NCI-H446 treated with DMSO at 0.1 percent for 48 hours (cell line): ENCODE results near the gene SLC2A1.
"Not testable (repeated sequence)": the region's sequence is repeated elsewhere in the genome, so short reads cannot be mapped to it uniquely, and the experiment has no call there.

ENCODE experiments used
- DNase-seq: peaks from one replicate; lab custom pipeline; 2025; lab: John Stamatoyannopoulos, UW

Gene SLC2A1

DNA sequence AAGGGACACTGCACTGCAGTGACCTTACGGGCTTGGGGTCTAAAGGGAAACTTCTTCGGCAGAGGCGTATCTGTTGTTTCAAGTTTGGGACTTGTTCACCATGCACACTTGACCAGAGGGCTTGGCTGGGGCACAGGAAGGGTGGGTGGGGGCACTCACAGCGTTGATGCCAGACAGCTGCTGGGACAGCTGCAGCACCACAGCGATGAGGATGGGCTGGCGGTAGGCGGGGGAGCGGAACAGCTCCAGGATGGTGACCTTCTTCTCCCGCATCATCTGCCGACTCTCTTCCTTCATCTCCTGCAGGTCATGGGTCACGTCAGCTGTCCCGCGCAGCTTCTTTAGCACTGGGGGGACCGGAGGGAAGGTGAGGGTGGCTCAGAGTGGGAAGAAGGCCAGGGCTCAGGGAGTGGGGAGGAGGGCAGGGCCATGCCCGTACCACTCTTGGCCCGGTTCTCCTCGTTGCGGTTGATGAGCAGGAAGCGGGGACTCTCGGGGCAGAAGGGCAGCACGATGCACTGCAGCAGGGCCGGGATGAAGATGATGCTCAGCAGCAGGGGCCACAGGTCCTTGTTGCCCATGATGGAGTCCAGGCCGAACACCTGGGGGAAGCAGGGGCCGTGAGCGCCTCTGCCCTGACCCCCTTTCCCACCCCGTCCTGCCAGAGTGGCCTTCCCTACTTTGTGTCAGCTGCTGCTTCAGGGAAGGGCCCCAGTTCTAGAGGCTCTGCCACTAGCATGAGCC is 29.1 kb downstream of the SLC2A1 start:
- no peak for DNase-seq

DNA sequence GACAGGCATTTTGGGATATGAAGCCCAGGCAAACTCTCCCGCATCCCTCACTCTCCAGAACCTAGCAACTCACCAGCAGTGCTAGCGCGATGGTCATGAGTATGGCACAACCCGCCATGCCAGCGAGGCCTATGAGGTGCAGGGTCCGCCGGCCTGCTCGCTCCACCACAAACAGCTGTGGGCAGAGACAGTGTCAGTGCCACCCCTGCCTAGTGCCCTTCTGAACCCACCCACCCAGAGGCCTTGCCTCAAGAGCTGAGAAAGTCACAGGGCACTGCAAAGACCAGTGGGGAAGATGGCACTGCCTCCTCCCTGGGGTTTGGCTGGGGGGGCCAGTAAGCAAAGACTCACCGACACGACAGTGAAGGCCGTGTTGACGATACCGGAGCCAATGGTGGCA is 29.8 kb downstream of the SLC2A1 start:
- no peak for DNase-seq

DNA sequence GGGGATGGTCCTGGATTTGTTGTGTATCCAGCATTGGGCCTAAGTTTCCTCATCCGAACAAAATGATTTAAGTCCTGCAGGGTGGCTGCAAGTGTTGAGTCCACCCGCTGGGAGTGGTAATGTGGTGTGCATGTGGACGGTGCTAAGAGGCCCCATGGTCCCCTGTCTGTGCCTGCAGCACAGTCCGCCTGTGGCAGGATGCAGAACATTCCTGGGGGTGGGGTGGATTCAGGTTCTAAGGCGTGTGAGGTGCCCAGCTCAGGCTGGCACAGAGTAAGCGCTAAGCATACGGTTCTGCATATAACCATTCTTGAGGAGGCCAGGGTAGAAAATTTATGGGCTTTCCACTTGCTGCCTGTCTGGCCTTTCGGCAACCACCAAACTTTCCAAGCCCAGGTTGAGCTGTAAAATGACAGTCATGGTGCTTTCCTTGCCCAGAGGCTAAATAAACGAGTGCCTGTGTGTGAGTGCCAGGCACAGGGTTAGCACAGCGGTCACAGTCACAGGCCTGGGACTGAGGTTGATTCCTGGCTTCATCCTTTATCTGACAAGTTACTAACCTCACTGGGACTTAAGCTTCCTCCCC is 30.7 kb downstream of the SLC2A1 start:
- DNase-seq = no peak

DNA sequence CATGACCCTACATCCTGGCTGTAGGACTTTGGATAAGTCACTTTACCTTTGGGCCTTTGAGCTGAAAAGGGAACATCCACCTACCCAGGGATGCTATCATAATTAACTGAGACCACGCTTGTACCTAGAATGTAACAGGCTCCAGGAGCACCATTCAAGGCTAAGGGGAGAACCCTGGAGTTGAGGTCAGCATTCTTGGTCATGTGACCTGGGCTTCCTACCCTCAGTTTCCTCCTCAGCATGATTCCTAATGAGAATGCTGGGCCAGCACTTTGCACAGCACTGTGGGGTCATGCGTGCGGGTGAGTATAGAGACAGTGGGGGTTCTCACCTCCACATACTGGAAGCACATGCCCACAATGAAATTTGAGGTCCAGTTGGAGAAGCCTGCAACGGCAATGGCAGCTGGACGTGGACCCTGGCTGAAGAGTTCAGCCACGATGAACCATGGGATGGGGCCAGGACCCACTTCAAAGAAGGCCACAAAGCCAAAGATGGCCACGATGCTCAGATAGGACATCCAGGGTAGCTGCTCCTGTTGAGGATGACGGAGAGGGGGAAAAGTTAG is 31.3 kb downstream of the SLC2A1 start:
- DNase-seq = no peak

DNA sequence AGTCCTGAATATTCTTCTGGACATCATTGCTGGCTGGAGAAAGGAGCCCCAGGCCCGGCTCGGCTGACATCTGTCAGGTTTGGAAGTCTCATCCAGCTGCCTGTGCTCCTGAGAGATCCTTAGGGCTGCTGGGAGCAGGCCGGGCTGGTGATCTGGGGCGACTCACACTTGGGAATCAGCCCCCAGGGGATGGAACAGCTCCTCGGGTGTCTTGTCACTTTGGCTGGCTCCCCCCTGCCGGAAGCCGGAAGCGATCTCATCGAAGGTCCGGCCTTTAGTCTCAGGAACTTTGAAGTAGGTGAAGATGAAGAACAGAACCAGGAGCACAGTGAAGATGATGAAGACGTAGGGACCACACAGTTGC is 31.8 kb downstream of the SLC2A1 start:
- no peak for DNase-seq

DNA sequence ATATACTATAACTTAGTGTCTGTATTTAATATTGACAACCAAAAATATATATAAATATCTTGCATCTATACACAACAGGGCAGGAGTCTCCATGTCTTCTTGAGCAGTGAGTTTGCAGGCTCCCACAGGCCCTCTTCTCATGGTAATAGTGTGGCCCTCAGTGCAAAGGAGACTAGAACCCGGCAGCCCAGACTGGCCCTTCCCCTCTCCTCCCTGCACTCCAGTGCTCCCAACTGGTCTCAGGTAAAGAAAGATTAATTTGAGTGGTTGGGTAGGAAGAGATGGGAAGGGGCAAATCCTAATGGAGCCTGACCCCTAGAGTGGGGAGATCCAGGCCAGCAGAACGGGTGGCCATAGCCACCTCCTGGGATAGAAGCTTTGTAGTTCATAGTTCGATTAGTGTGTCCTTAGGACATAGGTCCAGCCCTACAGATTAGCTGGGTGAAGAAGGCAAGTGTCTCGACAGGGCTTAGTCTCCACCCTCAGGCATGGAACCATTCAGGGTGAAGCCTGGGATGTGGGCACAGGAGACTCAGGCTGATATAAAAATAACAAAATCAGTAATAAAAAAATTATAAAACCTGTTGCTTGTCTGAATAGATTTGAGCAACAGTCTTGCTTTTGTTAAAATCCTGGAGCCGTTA is 32.3 kb downstream of the SLC2A1 start:
- DNase-seq = no peak

DNA sequence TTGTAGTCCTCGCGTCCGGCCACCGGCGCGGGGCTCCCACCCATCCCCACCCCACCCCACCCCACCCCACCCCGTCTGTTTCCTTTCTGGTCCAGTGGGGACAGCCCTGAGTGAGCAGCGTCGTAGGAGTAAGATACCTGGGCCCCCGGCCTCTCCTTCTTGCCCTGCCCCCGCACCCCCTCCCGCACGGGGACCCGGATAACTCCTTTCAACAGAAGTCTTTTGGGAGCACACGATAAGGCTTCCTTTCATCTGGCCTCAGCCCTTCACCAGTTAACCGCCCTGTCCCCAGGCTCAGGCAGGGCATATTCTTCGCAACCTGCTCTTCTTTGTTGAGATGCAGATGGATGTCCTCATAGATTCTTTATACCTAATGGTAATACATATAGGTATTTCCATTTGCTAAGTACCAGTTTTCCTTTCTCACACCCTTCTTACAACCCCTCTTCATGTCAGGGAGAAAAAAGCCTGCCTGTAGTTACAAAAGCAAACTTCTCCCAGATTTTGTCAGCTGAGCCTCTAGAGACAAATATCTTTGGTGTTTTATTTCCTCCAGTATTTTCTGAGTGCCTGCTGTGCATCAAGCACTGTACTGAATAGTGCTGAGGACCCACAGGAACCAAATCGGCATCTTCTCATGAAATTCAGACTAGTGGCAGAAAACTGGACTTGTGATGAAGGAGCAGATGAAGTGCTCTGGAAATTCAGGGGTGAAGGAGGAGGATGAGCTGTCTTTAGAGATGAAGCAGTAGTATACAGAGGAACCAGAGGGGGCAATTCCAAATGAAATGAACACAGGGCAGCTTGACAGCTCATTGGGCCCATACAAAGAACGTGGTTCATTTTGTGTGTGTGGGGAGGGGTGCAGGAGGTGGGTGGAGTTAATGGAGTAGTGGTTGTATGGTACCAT is 33.6 kb downstream of the SLC2A1 start:
- DNase-seq = no peak

DNA sequence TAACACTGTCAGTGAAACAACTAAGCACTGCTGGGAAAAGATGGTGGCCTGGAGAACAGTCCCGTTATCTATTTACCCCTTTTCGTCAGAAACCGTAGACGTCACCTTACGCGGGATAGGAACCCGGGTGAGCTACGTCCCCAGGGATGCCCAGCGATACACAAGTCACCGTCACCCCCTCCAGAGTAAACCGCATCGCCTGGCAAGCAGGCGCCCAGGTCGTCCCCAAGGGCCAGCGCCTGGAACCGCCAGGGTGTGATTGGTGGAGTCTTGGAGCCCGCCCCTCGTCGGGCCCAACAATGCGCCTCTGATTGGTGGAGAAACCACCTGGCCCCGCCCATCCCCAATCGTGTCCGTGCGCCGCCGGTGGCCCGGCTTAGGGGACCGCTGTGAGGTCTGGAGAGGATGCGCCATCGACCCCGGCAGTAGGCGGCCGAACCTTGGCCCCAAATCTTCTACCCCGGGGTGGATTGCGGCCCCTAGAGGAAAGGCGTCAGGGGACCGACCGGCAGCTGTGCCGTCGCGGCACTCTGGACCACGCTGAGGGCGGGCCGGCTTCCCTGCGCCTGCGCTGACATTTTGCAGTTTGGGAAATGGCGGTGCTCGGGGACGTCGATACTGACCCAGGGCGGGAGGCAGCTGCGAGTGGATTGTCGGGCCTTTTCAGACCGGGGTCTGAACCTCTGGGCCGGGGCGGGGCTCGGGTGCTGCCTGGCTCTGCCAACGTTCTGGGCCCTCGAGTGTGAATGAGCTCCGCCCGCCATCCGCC is 34.4 kb downstream of the SLC2A1 start:
- peak; percentile 82 for DNase-seq

DNA sequence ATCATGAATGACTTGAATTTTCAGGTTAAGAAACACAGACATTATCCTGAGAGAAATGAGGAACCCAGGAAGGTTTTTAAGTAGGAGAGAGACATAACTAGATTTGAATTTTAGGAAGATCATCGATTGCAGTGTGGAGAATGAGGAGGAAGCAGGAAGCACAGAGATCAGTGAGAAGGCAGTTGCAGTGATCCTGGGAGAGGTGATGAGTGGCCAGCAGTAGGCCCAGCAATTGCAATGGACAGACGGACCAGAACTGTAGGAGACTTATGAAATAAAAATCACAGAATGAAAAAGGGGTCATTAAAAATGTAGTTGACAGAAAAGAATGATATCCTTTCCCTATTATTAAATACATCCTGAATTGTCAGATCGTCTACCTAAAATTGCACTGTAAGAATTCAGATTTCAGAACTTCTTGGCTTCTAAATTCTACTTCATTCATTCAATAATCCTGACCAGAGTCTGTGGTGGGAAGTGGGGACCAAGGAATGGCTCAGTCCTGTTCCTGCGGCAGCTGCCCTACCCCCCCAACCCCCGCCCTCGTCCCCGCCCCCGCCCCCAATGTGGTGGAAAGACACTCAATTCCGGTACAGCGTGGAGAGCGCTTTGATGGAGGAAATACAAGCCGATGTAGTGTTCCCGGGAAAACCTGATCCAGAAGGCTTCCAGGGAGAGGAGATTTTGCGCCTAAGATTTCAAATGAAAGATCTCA is 35.1 kb downstream of the SLC2A1 start:
- no peak for DNase-seq

DNA sequence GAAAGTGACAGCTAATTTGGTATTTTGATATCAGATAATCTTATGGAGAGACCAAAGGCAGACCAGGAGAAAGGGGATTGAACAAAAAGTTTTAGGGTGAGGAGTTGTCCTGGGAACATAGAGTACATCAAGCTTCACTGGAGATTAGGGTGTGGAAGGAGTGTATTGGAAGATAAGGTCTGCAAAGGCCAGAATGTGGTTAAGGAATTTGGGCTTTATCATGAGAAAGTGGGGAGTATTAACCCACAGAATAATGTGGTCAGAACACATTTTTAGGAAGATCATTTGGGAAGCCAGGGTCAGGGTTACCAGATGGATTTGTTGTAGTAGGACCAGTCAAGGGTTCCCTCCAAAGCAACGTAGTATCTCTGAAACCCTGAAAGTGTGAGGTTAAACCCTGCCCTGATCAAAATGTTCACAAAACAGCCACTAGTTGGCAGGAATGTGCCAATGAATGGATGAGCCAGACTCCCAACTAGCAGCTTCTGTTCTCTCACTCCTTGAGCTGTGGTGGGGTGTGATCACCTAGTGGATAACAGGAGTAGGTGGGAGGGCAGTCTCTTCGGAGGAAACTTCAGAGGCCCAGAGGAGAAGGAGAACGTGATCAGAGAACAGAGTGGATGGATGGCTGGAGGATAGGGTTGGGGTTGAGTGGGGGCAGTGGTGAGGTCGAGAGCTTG is 35.8 kb downstream of the SLC2A1 start:
- DNase-seq = peak; percentile 55

DNA sequence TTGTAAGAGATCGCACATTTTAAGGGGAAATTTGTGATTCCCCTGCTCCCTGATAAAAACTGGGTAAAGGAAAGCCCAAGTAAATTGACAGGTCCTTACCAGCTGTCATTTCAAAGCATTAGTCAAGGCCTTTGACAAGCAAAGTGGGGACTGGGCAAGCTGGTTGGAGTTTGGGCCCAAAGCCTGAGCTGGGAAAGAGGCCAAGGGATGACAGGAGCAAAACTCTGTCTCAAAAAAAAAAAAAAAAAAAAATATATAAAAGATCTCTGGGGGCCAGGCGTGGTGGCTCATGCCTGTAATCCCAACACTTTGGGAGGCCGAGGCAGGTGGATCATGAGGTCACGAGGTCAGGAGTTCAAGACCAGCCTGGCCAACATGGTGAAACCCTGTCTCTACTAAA is 36.9 kb downstream of the SLC2A1 start:
- peak; percentile 81 for DNase-seq

DNA sequence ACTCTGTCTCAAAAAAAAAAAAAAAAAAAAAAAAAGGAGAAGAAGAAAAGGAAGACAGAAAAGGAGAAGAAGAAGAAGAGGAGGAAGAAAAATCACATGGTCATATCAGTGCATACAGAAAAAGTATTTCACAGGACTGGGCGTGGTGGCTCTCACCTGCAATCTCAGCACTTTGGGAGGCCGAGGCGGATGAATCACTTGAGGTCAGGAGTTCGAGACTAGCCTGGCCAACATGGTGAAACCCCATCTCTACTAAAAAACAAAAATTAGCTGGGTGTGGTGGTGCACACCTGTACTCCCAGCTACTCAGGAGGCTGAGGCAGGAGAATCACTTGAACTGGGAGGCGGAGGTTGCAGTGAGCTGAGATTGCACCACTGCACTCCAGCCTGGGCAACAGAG is 39.0 kb downstream of the SLC2A1 start:
- not testable (repeated sequence) for DNase-seq

DNA sequence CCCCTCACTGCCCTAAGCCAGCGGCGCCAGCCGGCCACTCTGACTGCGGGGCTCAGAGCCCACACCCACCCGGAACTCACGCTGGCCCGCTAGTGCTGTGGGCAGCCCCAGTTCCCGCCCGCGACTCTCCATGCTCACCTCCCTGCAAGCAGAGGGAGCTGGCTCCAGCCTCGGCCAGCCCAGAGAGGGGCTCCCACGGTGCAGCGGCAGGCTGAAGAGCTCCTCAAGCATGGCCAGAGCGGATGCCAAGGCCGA is 41.5 kb downstream of the SLC2A1 start:
- DNase-seq = no peak

DNA sequence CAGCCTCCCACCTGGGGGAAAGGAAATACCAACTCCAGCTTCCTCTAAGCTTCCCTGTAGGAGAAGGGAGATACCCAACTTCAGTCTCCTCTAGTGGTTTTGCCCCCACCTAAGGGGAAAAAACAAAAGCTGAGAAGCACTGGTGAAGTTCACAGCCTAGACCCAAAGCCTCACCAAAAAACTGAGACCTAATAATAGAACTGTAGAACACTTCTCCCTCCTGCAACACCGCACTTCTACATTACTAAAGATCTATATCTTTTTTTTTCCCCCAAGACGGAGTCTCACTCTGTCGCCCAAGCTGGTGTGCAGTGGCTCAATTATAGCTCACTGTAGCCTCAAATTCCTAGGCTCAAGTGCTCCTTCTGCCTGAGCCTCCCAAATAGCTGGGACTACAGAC is 43.2 kb downstream of the SLC2A1 start:
- DNase-seq = no peak

DNA sequence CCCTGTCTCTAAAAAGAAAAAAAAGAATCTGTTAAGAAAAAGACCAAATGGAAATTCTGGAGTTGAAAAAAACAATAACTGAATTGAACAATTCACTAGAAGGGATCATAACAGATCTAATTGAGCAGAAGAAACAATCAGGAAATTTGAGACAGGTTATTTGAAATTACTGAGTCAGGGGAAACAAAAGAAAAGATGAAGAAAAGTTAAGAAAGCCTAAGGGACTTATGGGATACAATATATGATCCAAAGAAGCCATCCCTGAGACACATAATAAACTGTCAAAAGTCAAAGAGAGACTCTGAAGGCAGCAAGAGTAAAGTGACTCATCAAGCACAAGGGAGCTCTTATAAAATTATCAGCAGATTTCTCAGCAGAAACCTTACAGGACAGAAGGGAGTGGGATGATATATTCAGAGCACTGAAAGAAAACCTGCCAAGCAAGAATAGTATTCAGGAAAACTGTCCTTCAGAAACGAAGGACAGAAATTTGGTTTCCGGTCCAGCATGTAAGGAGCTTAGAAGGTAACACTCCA is 44.5 kb downstream of the SLC2A1 start:
- DNase-seq = no peak

DNA sequence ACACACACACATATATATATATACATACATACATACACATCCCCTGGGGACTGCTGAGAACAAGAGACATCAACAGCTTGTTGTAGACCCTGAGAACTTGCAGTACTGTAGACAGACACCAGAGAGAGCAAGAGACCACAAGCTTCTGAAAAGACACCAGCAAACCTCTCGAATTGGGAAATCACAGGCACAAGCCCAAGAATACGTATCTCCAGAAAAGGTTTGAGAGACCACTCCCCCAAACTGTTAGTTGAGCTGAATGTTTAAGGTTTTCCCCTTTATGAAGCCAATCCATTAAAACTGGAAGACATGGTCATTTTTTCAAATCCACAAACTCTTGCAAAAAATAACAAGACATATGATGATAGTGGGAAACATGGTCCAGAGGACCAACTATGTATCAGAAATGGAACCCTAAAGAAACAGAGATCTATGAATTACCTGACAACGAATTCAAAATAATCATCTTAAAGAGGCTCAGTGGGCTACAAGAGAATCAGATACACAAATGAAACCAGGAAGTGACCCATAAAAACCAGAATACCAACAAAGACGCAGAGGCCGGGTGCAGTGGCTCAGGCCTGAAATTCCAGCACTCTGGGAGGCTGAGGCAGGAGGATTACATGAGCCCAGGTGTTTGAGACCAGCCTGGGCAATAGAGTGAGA is 45.1 kb downstream of the SLC2A1 start:
- peak; percentile 63 for DNase-seq

DNA sequence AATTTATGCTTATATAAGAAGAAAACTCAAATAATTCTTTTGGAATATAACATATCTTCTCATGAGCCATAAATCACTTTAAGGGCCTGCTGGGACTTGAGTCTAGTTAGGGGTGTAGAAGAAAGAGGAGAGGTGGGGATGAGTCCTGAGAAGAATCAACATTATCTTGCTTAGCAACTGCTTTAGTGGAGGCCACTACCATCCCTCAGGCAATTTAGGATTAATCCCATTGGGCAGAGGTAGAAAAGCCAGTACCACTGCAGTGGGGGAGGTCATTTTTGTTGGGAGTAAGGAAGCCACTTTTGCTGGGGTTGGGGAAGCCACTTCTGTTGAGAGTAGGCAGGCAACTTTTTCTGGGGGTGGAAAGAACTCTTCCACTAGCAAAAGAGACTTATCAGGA is 47.7 kb downstream of the SLC2A1 start:
- no peak for DNase-seq

DNA sequence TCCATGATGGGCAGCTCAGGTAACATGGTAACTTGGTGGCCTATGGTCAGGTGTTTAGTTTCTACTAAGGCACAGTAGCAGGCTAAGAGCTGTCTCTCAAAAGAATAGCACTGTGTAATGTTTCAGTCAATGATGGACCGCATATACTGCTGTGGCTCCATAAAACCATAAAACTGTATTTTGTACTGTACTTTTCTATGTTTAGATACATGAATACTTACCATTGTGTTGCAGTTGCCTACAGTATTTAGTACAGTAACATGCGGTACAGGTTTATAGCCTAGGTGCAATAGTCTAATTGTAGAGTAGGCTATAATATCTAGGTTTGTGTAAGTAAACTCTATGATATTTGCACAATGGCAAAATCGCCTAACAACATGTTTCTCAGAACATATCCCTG is 50.6 kb downstream of the SLC2A1 start:
- DNase-seq = no peak

DNA sequence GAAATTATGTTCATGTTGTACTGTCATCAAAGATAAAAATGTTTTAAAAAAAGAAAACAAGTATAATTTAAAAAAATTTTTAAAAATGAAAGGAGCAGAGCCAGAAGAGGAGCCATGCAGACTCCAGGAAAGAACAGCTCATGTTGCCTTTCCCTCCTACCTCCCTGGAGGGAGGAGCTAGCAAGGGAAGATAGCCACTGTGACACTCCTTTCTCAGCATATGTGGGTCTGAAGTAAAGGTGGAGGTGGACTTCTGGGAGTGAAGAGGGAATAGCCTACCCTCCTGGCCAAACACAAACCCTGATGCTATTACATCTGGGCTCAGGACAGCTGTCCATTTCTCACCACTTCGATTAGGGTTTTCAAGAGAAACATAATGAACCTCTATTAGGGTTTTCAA is 54.2 kb downstream of the SLC2A1 start:
- no peak for DNase-seq

DNA sequence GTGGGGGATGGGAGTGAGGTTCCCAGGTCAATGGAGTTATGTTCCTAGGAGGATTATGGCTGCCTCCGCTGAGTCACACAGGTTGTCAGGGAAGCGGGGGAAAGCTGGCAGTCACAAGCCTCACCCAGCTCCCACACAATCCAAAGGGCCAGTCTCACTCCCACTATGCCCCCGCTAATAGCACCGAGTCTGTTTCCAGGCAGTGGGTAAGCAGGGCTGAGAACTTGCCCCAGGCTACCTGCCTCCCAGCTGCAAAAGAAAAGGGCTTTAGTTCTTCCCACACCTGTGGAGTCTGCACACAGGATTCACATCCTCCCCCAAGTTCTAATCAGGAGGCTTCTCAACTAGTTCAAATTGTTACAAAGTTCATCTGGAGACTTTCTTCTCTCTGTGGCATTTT is 58.7 kb downstream of the SLC2A1 start:
- DNase-seq = not testable (repeated sequence)
